ENCODE measurements around the gene RNF217.

GRCh38 chr6:124993327-124993726 lies 31.1 kb downstream of the RNF217 start:
- TF ChIP-seq CTCF (IDR thresholded peaks at IDR 0.05 in 4 of 5, conservative IDR thresholded peaks at IDR 0.05 in 1 of 5) (no peak), POLR2A (IDR thresholded peaks at IDR 0.05) (no peak)
